Upper lobe of left lung (tissue), 4 donors: Measurements from ENCODE around the gene TRIM34.

ENCODE experiments used
- EP300 ChIP-seq, 4 donors: sonication (generic); formaldehyde crosslinking; IDR thresholded peaks; one replicate each; pipeline ENCODE4 v1.5.1; 2017; ENCODE audit warnings: antibody characterized with exemption in 4 of 4, control low read depth in 2 of 4
- TF ChIP-seq, protein P1 (sequence below), 6 experiments: fragments of 450-650 bp in 4 of 6; fragments of 200-600 bp in 2 of 6; sonication (generic) in 2 of 6; IDR thresholded peaks; one replicate each; pipeline ENCODE4 v1.5.1; 2016 to 2019; ENCODE audit warnings: antibody characterized with exemption in 6 of 6

DNA sequence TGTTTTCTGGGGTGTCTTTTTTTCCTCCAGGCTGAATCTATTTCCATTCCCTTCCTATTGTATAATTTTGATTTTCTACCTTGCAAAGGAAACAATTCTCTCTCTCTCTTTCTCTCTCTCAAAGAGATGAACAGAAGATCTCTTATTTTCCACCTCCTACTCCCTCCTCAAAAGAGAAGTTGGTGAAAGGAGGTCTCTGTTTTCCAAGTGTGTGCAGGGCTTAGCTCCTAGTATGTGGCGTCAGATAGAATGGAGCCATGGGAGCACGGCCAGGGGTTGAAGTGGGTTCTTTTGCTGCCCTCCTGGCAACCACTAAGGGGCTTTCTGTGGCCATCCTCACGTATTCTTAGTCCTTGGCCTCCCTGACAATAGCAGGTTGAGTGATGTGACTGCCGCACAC, 480 bp downstream of the TRIM34 start:
- no peak for TF ChIP-seq EP300 (IDR thresholded peaks at IDR 0.05)
- TF ChIP-seq, protein P1, sequence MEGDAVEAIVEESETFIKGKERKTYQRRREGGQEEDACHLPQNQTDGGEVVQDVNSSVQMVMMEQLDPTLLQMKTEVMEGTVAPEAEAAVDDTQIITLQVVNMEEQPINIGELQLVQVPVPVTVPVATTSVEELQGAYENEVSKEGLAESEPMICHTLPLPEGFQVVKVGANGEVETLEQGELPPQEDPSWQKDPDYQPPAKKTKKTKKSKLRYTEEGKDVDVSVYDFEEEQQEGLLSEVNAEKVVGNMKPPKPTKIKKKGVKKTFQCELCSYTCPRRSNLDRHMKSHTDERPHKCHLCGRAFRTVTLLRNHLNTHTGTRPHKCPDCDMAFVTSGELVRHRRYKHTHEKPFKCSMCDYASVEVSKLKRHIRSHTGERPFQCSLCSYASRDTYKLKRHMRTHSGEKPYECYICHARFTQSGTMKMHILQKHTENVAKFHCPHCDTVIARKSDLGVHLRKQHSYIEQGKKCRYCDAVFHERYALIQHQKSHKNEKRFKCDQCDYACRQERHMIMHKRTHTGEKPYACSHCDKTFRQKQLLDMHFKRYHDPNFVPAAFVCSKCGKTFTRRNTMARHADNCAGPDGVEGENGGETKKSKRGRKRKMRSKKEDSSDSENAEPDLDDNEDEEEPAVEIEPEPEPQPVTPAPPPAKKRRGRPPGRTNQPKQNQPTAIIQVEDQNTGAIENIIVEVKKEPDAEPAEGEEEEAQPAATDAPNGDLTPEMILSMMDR (IDR thresholded peaks at IDR 0.05), result no peak
